GM21529 (cell line): ENCODE results near the gene S1PR3.

ENCODE experiments used
- ATAC-seq: cut with Tn5 transposase; IDR thresholded peaks from one replicate; pipeline ENCODE4 v1.9.1; 2021; ENCODE audit not compliant: unreplicated experiment

The S1PR3 gene

DNA sequence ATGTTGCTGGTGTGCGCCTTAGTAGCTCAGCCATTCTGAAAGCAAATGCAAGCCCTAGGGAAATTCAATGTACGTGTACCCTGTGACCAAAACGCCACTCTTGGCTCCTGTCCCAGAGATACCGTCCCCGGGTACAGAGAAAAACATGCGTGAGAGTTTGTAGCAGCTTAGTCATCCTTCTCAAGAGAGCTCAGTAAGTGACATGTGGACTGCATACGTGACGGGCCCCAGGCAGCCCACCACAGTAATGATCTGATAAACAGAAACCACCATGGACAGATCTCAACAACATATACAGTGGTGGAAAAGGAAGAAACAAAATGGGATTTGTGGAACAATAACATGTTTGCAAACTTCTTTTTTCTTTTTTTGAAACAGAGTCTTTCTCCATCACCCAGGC, 45.1 kb downstream of the S1PR3 start:
- ATAC-seq: no peak

DNA sequence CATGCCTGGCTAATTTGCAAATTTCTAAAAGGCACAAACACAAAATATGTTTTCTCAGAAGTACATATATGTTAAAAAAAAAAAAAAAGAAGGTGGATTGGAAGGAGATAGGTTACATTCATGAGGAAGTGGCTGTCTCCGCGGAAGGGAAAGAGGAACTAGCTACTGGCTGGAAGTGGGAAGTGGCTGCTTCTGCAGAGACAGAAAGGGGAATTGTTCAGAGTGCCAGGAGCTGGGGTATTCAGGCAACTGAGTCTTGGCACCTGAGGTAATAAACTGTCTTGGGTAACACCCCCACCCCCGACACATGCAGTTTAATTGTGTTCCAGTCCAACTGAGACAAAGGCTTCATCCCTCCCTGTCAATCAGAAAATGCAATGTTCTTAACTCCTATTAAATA, 45.6 kb downstream of the S1PR3 start:
- no peak for ATAC-seq

DNA sequence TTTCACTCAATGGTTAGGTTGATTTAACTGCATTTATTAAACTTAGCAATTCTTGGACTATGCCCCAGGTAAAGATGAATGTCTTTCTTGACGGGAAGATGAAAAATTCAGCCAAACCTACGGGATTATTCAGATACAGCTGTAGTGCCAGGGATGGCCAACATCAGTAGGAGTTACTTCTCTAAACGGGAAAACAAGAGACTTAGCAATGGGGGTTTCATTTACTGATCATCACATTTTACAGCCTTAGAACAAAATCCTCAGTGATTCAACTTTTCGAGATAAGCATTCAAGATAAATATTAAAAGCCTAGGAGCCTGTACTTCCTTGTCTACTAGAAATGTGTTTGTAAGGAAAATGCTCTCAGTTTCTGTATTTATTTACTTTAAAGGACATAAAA, 46.1 kb downstream of the S1PR3 start:
- ATAC-seq: no peak

DNA sequence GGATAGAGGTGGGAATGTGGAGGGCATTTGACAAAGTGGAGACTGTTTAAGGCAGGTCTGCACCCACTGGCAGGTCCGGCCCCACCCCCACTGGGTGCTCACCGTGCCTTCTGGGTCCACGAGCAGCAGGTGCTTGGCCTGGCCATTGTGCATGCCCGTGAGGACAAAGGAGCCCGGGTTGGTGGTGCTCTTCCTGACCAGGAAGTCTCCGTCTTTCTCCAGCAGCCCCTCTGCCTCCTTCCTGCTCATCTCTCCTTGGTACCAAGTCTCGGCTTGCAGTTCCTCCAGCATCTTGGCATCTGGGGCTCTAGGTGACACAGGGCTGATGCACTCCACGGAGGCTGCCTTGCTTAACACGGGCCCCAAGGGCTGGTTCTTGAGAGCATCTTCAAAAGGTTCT, 46.6 kb downstream of the S1PR3 start:
- no peak for ATAC-seq

DNA sequence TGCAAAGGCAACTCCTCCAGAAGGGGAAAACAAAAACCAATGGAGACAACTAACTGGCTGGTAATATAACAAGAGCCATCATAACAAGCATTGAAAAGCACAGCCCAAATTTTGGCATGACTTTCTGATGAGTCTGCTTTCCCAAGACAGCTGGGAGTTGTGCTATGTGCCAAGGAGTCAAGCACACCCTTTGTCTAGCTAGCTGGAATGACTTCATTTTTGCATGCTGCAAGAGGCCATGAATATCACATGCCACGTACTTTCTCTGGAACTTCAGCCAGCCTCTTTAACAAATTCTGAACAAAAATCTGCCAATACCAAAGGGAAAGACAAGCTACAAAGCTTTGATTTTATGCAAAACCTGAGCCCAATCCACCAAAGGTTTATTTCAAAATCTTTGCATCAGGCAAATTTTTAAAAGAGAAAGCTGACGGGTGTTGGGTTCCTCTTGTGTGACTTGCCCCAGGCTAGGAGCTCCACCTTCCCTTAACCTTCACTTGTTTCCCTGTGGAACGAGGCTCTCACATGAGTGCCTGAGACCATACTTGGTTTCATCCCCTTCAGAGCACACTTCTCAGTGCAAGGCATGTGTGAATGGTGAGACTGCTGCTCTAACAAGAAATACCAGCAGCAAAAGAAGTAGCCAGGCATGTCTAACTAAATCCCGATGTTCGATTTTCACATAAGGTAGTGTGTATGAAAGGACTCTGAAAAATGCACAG, 47.3 kb downstream of the S1PR3 start:
- no peak for ATAC-seq

DNA sequence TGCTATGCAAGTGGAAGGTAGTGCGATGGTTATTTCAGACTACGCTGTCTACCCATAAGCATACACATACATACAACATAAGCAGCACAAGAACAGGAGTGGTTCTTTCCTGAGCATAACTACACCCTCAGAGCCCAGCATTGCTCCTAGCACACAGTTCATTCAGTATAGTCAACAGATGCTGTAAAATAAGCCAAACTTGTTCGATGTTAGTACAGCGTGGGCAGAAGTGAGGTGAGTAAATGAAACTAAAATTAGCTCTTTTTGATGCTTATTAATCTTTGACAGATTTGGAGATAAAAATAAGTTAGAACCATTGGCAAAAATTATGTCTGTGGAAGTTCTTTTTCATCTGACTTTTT, 47.8 kb downstream of the S1PR3 start:
- ATAC-seq: no peak

DNA sequence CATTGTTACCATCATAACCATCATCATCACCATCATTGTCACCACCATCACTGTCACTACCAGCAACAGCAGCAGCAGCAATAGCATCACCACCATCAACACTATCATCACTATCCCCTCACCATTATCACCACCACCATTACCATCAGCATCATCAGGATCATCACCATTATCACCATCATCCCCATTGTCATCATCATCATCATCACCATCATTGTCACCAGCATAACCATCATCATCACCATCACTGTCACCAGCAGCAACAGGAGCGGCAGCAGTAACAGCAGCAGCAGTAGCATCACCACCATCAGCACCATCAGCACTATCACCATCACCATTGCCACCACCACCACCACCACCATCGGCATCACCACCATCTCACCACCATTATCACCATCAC, 48.4 kb downstream of the S1PR3 start:
- ATAC-seq: no peak

DNA sequence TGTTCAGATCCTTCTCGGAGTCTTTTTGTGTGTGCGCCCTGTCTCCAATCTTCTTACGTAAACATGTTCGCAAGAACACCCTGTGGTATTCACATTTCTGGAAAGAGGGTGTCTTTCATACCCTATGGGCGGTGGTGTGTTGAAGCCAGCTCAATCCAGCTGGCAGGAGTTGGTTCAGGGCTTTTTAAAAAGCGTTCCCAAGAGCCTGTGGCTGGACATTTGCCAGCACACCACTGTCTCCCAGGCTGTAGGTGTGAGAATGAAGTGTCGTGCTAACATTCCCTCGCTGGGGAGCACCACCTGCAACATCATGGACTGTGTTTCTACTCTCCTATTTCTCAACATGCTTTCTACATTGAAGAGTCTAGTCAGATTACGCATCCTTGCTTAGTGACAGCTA, 51.7 kb downstream of the S1PR3 start:
- no peak for ATAC-seq

DNA sequence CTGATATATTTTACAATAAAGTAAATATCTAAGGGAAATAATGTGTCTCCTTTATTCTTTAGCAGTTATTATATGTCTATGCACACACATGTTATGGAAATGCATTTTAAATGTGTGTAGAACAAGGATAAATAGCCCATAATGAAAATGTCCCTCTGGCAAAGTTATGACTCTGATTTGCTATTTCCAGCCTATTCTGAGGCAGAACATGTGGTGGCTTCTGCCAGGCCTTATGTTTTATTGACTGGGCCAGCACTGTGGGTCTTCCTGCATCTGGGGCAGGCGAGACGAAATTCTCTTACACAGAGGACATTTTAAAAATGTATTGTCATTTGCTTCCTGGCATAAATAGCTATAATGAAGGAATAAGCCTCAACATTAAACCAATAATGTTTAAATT, 52.8 kb downstream of the S1PR3 start:
- no peak for ATAC-seq

DNA sequence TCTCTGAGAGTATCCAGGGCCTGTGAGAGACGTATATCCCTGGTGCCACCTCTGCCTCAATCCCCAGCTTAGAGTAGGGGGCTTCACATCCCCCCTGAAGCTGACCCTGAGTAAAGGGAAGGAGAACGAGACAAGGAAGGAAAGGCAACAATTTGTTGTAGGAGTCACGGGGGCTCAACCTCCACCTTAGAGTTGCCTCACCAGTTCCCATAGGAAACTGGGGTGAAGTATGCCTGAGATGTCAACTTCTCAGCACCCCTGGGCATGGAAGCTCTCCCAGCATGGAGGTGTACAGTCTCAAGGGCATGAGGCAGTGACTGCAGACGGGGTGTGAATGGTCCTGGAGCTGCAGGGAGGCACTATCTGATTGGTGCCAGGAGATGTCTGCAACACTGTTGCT, 53.6 kb downstream of the S1PR3 start:
- ATAC-seq: no peak

DNA sequence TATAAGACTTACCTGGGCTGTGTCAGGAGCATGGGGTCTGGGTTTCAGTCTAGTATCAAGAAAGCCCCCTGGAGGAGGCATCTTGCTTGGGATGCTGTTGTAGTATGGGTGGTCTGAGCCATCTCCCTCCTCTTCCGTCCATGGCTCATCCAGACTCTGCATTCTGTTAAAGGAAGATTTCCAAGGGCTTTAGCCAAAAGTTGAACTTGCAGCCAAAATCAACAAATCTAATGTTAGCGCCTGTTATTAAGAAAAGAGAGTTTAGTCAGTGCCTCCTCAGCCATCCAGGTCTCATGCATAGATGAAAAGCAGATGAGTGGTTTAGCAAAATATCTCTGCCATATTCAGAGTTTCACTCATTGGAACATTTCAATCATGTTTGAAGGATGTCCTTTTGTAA, 55.6 kb downstream of the S1PR3 start:
- ATAC-seq: no peak

DNA sequence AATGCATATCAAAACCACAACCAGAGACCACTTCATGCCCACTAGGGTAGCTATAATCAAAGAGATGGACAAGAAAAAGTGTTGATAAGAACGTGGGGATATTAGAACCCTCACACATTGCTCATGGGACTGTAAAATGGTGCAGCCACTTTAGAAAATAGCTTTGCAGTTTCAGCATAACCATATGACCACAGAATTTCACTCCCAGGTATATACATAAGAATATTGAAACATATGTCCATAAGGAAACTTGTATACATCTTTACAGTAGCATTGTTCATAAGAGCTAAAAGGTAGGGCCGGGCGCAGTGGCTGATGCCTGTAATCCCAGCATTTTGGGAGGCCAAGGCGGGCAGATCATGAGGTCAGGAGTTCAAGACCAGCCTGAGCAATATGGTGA, 56.4 kb downstream of the S1PR3 start:
- ATAC-seq: no peak

DNA sequence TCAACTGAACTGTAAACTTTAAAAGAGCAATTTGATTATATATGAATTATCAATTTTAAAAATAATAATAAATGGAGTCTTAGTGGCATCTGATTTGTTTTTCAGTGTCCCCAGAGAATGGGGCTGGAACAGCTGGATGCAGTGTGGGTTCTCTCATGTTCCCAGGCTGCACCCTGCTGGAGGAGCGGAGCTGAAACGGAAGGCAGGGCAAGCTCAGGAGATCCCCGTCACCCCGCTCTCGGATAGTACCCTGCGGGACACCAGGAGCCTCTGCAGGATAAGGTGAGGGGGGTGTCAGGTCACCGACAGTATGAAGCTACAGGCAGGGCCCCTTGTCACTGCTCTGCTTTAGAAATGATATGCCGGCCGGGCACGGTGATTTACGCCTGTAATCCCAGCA, 57.3 kb downstream of the S1PR3 start:
- no peak for ATAC-seq

DNA sequence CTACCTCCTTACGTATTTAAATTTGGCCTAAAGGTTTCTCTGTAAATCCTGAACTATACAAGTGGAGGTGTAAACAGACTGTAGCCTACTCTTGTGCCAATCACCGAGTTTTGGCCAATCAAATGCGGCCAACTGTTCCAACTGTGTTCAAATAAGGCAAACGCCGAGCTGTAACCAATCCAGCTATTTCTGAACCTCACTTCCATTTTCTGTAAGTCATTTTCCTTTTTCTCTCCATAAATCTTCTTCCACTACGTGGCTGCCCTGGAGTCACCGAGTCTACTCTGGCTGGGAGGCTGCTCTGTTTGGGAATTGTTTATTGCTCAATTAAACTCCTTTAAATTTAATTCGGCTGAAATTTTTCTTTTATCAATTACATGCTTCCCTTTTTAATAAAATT, 58.4 kb downstream of the S1PR3 start:
- ATAC-seq: no peak

DNA sequence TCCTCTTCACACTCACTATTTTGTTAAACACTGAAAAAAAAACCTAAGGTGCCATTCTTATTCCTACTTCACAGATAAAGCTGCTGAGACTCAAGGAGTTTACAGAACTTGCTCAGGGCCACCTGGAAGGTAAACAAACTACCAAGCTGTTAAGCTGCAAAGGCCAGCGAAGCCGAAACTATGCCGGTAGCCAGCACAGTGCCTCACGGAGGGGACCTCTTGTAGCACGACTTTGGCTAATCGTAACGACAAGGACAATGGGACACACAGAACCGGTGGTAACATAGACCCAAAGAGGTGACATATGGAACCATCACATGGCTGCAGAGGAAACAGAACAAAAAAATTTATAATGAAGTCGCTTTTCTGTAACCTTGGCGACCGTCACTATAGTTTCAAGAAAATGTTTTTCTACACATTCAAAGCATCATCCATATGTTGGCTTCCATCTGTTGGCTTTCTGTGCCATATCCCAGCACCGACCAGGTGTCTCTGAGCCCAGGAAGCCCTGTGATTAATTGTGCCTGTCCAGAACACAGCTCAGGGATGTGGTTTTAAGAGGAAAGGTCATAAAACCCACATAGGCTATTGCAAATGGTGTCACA, 60.3 kb downstream of the S1PR3 start:
- no peak for ATAC-seq

DNA sequence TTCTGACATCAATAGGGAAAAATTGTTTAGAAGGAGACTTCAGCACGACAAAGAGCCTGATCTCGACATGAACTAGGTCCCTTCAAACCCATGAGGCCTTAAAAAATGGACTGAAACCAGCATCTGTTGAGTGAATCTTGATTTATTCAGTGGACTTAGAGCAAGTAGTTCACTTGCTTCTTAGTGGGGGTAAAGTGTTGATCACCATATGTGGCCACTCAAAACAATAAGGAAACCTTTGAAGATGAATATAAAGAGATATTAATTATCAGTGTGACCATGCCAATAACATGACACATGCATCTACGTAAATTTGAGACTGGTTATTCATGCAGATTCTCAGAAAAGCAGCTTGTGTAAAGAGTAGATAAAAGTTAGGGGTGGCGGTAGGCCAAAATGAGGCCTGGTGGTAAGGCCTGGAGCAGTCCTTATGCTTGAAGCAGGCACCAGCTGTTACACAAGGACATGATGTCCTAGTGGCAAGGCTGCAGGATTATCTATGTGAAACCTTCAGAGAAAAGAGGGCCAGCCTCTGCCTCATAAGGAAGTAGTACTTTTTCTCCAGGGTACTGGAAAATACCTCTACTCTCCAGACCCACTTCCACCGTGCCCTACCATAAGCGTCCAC, 61.3 kb downstream of the S1PR3 start:
- ATAC-seq: no peak

DNA sequence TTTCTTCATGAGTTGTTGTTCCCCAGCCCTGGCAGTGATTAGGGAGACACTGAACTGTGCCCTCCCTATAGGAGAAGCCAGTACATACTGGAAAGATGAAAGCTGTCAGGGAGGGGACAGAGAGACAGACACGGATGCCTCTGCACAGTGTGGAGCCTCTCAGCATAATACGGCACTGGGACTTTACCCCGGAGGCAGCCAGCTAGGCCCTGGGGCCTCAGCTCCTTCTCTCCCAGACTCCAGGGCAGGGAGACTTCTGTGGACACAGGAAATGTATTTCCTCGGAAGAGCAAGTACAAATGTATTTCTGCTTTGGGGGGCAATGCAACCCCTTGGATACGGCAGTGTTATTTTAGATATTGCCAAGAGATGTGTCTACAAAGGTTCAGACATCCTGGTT, 62.0 kb downstream of the S1PR3 start:
- no peak for ATAC-seq
